Keratinocyte (primary cell): ENCODE results near the gene OSCAR.

Source experiments
- CTCF ChIP-seq, 3 experiments: IDR thresholded peaks in 1 of 3; conservative IDR thresholded peaks in 1 of 3; optimal IDR thresholded peaks in 1 of 3; 2 replicates in 2 of 3; 3 replicates in 1 of 3; pipeline versions ENCODE3 to v1.5.1; 2011; ENCODE audit warnings: low read length in 3 of 3, mild to moderate bottlenecking in 3 of 3, moderate library complexity in 2 of 3, control low read depth in 1 of 3, inconsistent platforms in 1 of 3; ENCODE audit not compliant: insufficient read depth in 2 of 3; ENCODE audit errors: extremely low read depth in 1 of 3
- EZH2 ChIP-seq: IDR thresholded peaks from one replicate; pipeline ENCODE4 v1.6.1; 2012; ENCODE audit warnings: inconsistent platforms, mild to moderate bottlenecking, low read length, moderate library complexity

- no peak for TF ChIP-seq CTCF (optimal IDR thresholded peaks at IDR 0.05 in 1 of 3, IDR thresholded peaks at IDR 0.05 in 1 of 3, conservative IDR thresholded peaks at IDR 0.05 in 1 of 3; ENCODE audit: extremely low read depth in 1 of 3, insufficient read depth in 2 of 3, low read length in 3 of 3)
- TF ChIP-seq EZH2 = no peak
Observed at GRCh38 chr19:54074851-54075250, 25.8 kb downstream of the OSCAR start.
